Measurements from ENCODE around the gene REV1. TPM values are rescaled to one million over a fixed set of nuclear protein-coding genes. Genes with fewer than 3 reads are reported as not detected.

Gene REV1
- total and polyA plus RNA-seq, 9 of the 15 experiments (the other 6 are each of a cell fraction or from before 2014, with no cell fraction given) = 12.8 to 54.4 (median 29.6) TPM

DNA sequence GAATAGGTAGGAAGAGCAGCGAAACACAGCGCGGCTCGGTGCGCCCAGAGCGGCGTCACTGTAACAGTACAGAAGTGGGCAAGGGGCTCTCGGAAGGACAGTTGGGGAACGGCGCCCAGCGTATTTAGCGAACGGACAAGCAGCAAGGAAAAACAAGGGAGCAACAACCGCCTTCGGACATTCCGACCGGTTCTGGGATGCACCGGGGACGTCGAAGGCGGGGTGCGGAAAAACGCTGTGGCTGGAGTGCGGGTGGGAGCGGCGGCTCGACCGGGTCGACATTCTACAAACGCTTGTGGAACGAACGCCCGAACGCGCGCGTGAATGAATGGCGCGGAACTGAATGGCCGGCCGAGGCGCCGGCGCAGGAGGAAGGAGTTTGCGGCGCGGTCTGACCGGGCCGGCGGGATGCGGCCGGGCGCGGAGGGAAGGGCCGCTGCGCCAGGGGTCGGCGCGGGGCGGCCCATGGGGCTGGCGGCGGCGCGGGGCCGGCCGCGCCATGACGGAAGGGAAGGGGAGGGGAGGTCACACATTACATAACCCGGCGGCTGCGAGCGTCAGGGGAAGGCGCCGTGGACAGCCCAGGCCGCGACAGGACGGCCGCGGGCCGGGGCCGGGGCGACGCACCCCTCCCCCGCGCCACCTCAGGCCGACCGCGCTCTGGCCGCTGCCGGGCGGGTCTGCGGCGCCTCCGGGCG is 605 bp downstream of the REV1 start (continued):
- TF ChIP-seq ATF1 (CRISPR knock-in tag; IDR thresholded peaks at IDR 0.05) (peak; percentile 56), ATF1 (tag; IDR thresholded peaks at IDR 0.05) (no peak), ZNF609 (CRISPR knock-in tag; IDR thresholded peaks at IDR 0.05; ENCODE audit: borderline replicate concordance) (0 out of 2 replicates have a peak, but pooled peaks have one; percentile 52), CXXC5 (CRISPR knock-in tag; IDR thresholded peaks at IDR 0.05) (peak; percentile 66), ZSCAN29 (IDR thresholded peaks at IDR 0.05) (no peak), ZNF644 (tag; IDR thresholded peaks at IDR 0.05; ENCODE audit: low read depth) (no peak), CGGBP1 (CRISPR knock-in tag; IDR thresholded peaks at IDR 0.05) (no peak), ZNF23 (CRISPR knock-in tag; IDR thresholded peaks at IDR 0.05) (no peak), MCM5 (IDR thresholded peaks at IDR 0.05; ENCODE audit: low read depth) (no peak), POLR2H (tag; IDR thresholded peaks at IDR 0.05; ENCODE audit: low read depth) (no peak), HDAC3 (IDR thresholded peaks at IDR 0.05; ENCODE audit: borderline replicate concordance, partially characterized antibody) (no peak), FOXK1 (CRISPR knock-in tag; IDR thresholded peaks at IDR 0.05; ENCODE audit: borderline replicate concordance) (peak; percentile 96; the same call in 1 of the 2 replicates), SIN3A (IDR thresholded peaks at IDR 0.05; ENCODE audit: borderline replicate concordance in 2 of 2, control insufficient read depth in 1 of 2, low read depth in 2 of 2, low read length in 2 of 2) (0 out of 4 replicates have a peak, but pooled peaks have one; percentile 15 to 57), CEBPG (CRISPR knock-in tag; IDR thresholded peaks at IDR 0.05) (no peak; the same call in 1 of the 2 replicates), CEBPG (tag; conservative IDR thresholded peaks at IDR 0.05 in 1 of 2, IDR thresholded peaks at IDR 0.05 in 1 of 2) (peak in 1 of 2 experiments; percentile 45; a peak in 1 of 4 replicates), TFAP4 (CRISPR knock-in tag; IDR thresholded peaks at IDR 0.05; ENCODE audit: borderline replicate concordance) (no peak), SMARCA4 (IDR thresholded peaks at IDR 0.05) (0 out of 2 replicates have a peak, but pooled peaks have one; percentile 37), STAT5A (IDR thresholded peaks at IDR 0.05; ENCODE audit: borderline replicate concordance, low read length) (no peak), NFRKB (IDR thresholded peaks at IDR 0.05; ENCODE audit: low read depth) (peak; percentile 40; the same call in 1 of the 2 replicates), E4F1 (CRISPR knock-in tag; IDR thresholded peaks at IDR 0.05; ENCODE audit: borderline replicate concordance) (no peak)
